Naive thymus-derived CD8-positive, alpha-beta T cell (primary cell): ENCODE measurements around the gene PTMS. TPM values are rescaled to one million over a fixed set of nuclear protein-coding genes. Genes with fewer than 3 reads are reported as not detected.
"Not testable (repeated sequence)": the region's sequence is repeated elsewhere in the genome, so short reads cannot be mapped to it uniquely, and the experiment has no call there.

ENCODE experiments used
- ATAC-seq, 2 donors: fragments of 150-1000 bp; cut with Tn5 transposase in 1 of 2; sonication (Bioruptor Pico), chemical (Tn5 transposase) in 1 of 2; 1 replicate in 1 of 2; 2 replicates in 1 of 2; pipeline ENCODE4 v1.10.0; 2021; ENCODE audit warnings: mild to moderate bottlenecking in 2 of 2, moderate library complexity in 2 of 2
- POLR2A ChIA-PET: fragments of 350-600 bp; sonication (Branson Sonifier 250); formaldehyde crosslinking; loops from one replicate; lab custom pipeline; 2021; ENCODE audit warnings: antibody characterized with exemption; lab: Charles Lee
- DNase-seq, 10 donors: peaks; one replicate each; pipeline versions ENCODE4 v3.0.0 to v3.0.0-alpha.2; 2020 to 2022
- H3K27ac Mint-ChIP-seq, 10 donors: one replicate each; pipeline ENCODE4 v1.8.0; 2020 to 2022; ENCODE audit warnings: mild to moderate bottlenecking in 10 of 10, mixed read lengths in 10 of 10, moderate library complexity in 4 of 10, inconsistent platforms in 1 of 10
- H3K27me3 Mint-ChIP-seq, 5 donors: one replicate each; pipeline ENCODE4 v1.8.0; 2021 to 2022; ENCODE audit warnings: mixed read lengths in 5 of 5
- H3K36me3 Mint-ChIP-seq, 3 donors: one replicate each; pipeline ENCODE4 v1.8.0; 2020 to 2022; ENCODE audit warnings: mixed read lengths in 3 of 3, mild to moderate bottlenecking in 2 of 3, inconsistent platforms in 1 of 3
- H3K4me1 Mint-ChIP-seq, 4 donors: one replicate each; pipeline ENCODE4 v1.8.0; 2021 to 2022; ENCODE audit warnings: mixed read lengths in 4 of 4
- H3K4me3 Mint-ChIP-seq, 10 donors: one replicate each; pipeline ENCODE4 v1.8.0; 2020 to 2022; ENCODE audit warnings: mild to moderate bottlenecking in 10 of 10, mixed read lengths in 10 of 10, moderate library complexity in 6 of 10, inconsistent platforms in 1 of 10
- H3K9me3 Mint-ChIP-seq, 9 donors: one replicate each; pipeline ENCODE4 v1.8.0; 2020 to 2022; ENCODE audit warnings: mixed read lengths in 9 of 9, mild to moderate bottlenecking in 3 of 9, inconsistent platforms in 1 of 9, moderate library complexity in 1 of 9
- polyA plus RNA-seq, 3 donors: library from polyadenylated mRNA; unstranded; fragments of 300-500 nt; fragmentation: Illumina TruSeq; gene quantifications; one replicate each; pipeline ENCODE4 v1.2.3, GENCODE V29; 2021
- total RNA-seq, 8 experiments: library from RNA in 2 of 8; stranded (reverse) in 2 of 8; gene quantifications; one replicate each; pipeline ENCODE4 v1.2.3 and lab custom pipeline; 2021 to 2026

PTMS gene
- total and polyA plus RNA-seq, 5 experiments from 2014 or later: 0.55 to 4.8 TPM; not detected in 3

DNA sequence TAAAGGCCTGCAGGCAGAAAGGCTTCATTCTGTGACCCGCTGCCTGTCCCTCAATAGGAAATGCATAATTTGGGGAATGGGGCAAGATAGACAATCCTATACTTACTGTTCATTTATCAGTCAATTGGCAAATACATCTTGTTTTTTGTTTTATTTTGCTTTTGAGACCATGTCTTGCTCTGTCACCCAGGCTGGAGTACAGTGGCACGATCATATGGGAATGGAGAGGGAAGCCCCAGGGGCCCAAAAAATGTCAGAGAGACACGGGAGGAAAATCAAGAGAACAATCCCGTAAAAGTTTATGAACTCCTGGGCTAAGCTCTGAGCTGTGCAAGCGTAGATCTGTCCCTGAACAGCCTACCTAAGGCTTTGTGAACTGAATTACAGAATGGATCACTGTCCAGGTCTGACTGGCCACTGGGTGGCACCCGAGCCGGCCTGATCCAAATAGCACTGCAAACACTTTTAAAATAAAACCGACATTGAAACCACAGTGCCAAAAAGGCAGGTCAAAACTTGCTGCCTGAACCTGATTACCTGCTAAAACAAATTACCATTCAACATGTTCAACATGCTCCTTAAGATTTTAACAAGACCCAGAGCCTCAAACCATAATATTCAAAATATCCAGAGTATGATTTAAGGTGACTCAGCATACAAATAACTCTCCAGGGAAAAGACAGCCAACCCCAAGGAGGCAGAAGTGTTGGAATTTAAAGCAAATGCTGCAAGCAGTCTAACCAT, 30.5 kb upstream of the PTMS start:
- H3K36me3 Mint-ChIP-seq: peaks cover 0 to 40% (median 4%) of the 10 kb centered on the region in 3 donors
- peak overlapping the region in 4 of 10 donors; percentile 11 to 35 (median 17) for H3K27ac Mint-ChIP-seq
- no peak overlapping the region for H3K4me3 Mint-ChIP-seq
- peaks cover 0 to 4% (median 2%) of the 10 kb centered on the region in 4 donors for H3K4me1 Mint-ChIP-seq
- no peaks in the 10 kb centered on the region for H3K27me3 Mint-ChIP-seq
- ATAC-seq (peak; percentile 43 to 61), DNase-seq (peak in 4 of 10 donors; percentile 18 to 24 (median 22))
- H3K9me3 Mint-ChIP-seq: no peaks in the 10 kb centered on the region
- POLR2A ChIA-PET: interaction anchor here (1.1 to 1.3 kb wide), 2 partner anchors 12 to 17 kb away, joined by 3 read pairs; partner anchors contain the start of genes COPS7A and MLF2

DNA sequence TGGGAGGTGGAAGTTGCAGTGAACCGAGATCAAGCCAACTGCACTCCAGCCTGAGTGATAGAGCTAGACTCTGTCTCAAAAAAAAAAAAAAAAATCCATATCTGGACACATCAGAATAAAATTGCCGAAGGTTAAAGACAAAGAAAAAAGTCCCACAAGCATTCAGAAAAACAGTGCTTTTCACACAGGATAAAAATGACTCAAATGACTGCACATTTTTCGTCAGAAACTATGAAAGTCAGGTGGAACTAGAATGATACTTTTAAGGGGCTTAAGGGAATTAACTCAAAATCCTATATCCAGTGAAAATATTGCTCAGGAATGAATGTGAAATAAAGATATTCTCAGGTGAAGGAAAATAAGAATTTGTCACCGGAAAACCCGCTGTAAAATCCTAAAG, 29.4 kb upstream of the PTMS start:
- ATAC-seq (no peak), DNase-seq (no peak)
- Mint-ChIP-seq H3K27me3 (no peaks in the 10 kb centered on the region), H3K9me3 (no peaks in the 10 kb centered on the region), H3K36me3 (peaks cover 0 to 29% (median 0%) of the 10 kb centered on the region in 3 donors), H3K4me3 (no peak overlapping the region), H3K27ac (peak overlapping the region in 1 of 10 donors; percentile 60), H3K4me1 (peaks cover 0 to 4% (median 2%) of the 10 kb centered on the region in 4 donors)
- POLR2A ChIA-PET: no interaction called here

- DNase-seq, H3K4me3 Mint-ChIP-seq, ATAC-seq, H3K36me3 Mint-ChIP-seq, H3K27me3 Mint-ChIP-seq, POLR2A ChIA-PET, H3K9me3 Mint-ChIP-seq: not testable (repeated sequence)
- Mint-ChIP-seq H3K4me1 (peaks cover 13 to 16% (median 15%) of the 10 kb centered on the region in 4 donors), H3K27ac (peak overlapping the region in 1 of 10 donors; percentile 75)
Observed at GRCh38 chr12:6742080-6742479, 24.1 kb upstream of the PTMS start.

GRCh38 chr12:6742834-6743233, 23.3 kb upstream of the PTMS start:
- no peaks in the 10 kb centered on the region for H3K9me3 Mint-ChIP-seq
- ATAC-seq (no peak), DNase-seq (no peak)
- POLR2A ChIA-PET: no interaction called here
- H3K27ac Mint-ChIP-seq: no peak overlapping the region
- peaks cover 0 to 16% (median 5%) of the 10 kb centered on the region in 3 donors for H3K36me3 Mint-ChIP-seq
- H3K4me3 Mint-ChIP-seq: no peak overlapping the region
- peaks cover 13 to 18% (median 15%) of the 10 kb centered on the region in 4 donors for H3K4me1 Mint-ChIP-seq
- H3K27me3 Mint-ChIP-seq: no peaks in the 10 kb centered on the region

GRCh38 chr12:6743300-6743699, 22.9 kb upstream of the PTMS start:
- DNase-seq, H3K9me3 Mint-ChIP-seq, H3K27me3 Mint-ChIP-seq, ATAC-seq, H3K4me3 Mint-ChIP-seq, POLR2A ChIA-PET: not testable (repeated sequence)
- Mint-ChIP-seq H3K27ac (peak overlapping the region in 2 of 10 donors; percentile 11 to 40), H3K36me3 (peaks cover 0 to 21% (median 8%) of the 10 kb centered on the region in 3 donors), H3K4me1 (peaks cover 13 to 18% (median 15%) of the 10 kb centered on the region in 4 donors)

- Mint-ChIP-seq H3K27ac (peak overlapping the region; percentile 56 to 92 (median 84)), H3K4me1 (peaks cover 13 to 20% (median 18%) of the 10 kb centered on the region in 4 donors), H3K4me3 (peak overlapping the region in 2 of 10 donors; percentile 5 to 17), H3K9me3 (no peaks in the 10 kb centered on the region), H3K27me3 (no peaks in the 10 kb centered on the region), H3K36me3 (peaks cover 0 to 46% (median 9%) of the 10 kb centered on the region in 3 donors)
- peak in 3 of 10 donors; percentile 22 to 47 (median 36) for DNase-seq
- ATAC-seq: peak; percentile 79 to 94
- POLR2A ChIA-PET: interaction anchor here (0.8 to 1.2 kb wide), 2 partner anchors 14 to 22 kb away, joined by 3 read pairs; partner anchors contain the start of gene COPS7A
Observed at GRCh38 chr12:6745741-6746525, 20.2 kb upstream of the PTMS start.

- H3K27ac Mint-ChIP-seq: peak overlapping the region in 7 of 10 donors; percentile 9 to 57 (median 45)
- peaks cover 0 to 55% (median 9%) of the 10 kb centered on the region in 3 donors for H3K36me3 Mint-ChIP-seq
- no peaks in the 10 kb centered on the region for H3K9me3 Mint-ChIP-seq
- POLR2A ChIA-PET: interaction anchor here (0.8 kb wide), 1 partner anchor 15 kb away, joined by 3 read pairs; no protein-coding TSS in a partner anchor
- H3K27me3 Mint-ChIP-seq: no peaks in the 10 kb centered on the region
- DNase-seq (no peak), ATAC-seq (no peak)
- peak overlapping the region in 1 of 10 donors; percentile 30 for H3K4me3 Mint-ChIP-seq
- H3K4me1 Mint-ChIP-seq: peaks cover 18 to 31% (median 27%) of the 10 kb centered on the region in 4 donors
Observed at GRCh38 chr12:6747216-6747615, 18.9 kb upstream of the PTMS start.

- POLR2A ChIA-PET: no interaction called here
- H3K36me3 Mint-ChIP-seq: peaks cover 0 to 55% (median 9%) of the 10 kb centered on the region in 3 donors
- H3K9me3 Mint-ChIP-seq: no peaks in the 10 kb centered on the region
- ATAC-seq: no peak
- no peak for DNase-seq
- H3K4me1 Mint-ChIP-seq: peaks cover 22 to 46% (median 37%) of the 10 kb centered on the region in 4 donors
- H3K27me3 Mint-ChIP-seq: peaks cover 0 to 2% (median 0%) of the 10 kb centered on the region in 5 donors
- peak overlapping the region in 2 of 10 donors; percentile 10 to 14 for H3K4me3 Mint-ChIP-seq
- no peak overlapping the region for H3K27ac Mint-ChIP-seq
Observed at GRCh38 chr12:6748761-6749160, 17.4 kb upstream of the PTMS start.

DNA sequence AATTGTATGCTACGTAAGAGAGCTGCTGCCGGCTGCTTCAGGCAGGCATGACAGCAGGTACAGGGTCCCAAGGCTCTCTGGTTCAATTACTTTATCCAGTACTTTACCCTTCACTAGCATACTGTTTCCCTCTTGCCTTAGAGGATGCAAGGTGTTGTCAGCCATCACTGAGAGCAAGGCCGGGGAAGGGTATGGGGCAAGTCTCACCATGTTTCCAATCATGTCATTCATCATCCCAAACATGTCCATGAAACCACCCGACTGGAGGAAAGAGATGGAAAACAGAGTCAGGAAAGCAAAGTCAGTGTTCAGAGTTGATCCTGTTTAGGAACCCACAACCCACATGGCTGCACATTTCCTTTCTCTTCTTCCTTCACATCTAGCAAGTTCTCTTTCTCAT, 15.7 kb upstream of the PTMS start:
- H3K36me3 Mint-ChIP-seq: peaks cover 0 to 55% (median 9%) of the 10 kb centered on the region in 3 donors
- DNase-seq (no peak), ATAC-seq (no peak)
- peak overlapping the region in 2 of 10 donors; percentile 26 to 45 for H3K4me3 Mint-ChIP-seq
- H3K27me3 Mint-ChIP-seq: peaks cover 0 to 2% (median 0%) of the 10 kb centered on the region in 5 donors
- H3K9me3 Mint-ChIP-seq: no peaks in the 10 kb centered on the region
- POLR2A ChIA-PET: interaction anchor here (4.2 kb wide), 1 partner anchor 26 kb away, joined by 40 read pairs; the partner anchor contains the start of gene COPS7A
- peaks cover 15 to 42% (median 32%) of the 10 kb centered on the region in 4 donors for H3K4me1 Mint-ChIP-seq
- peak overlapping the region in 4 of 10 donors; percentile 56 to 99 (median 73) for H3K27ac Mint-ChIP-seq

- H3K4me1 Mint-ChIP-seq: peaks cover 11 to 36% (median 26%) of the 10 kb centered on the region in 4 donors
- no peak for DNase-seq
- POLR2A ChIA-PET: interaction anchor here (1.6 to 4.2 kb wide), 5 partner anchors 7 to 101 kb away, joined by 4 to 40 read pairs (median 16); partner anchors contain the start of genes COPS7A and USP5
- ATAC-seq: no peak
- peak overlapping the region; percentile 84 to 100 (median 98) for H3K27ac Mint-ChIP-seq
- H3K36me3 Mint-ChIP-seq: peaks cover 0 to 48% (median 9%) of the 10 kb centered on the region in 3 donors
- H3K4me3 Mint-ChIP-seq: peak overlapping the region; percentile 92 to 98 (median 94)
- no peaks in the 10 kb centered on the region for H3K9me3 Mint-ChIP-seq
- peaks cover 0 to 2% (median 0%) of the 10 kb centered on the region in 5 donors for H3K27me3 Mint-ChIP-seq
Observed at GRCh38 chr12:6751767-6752166, 14.4 kb upstream of the PTMS start.

DNA sequence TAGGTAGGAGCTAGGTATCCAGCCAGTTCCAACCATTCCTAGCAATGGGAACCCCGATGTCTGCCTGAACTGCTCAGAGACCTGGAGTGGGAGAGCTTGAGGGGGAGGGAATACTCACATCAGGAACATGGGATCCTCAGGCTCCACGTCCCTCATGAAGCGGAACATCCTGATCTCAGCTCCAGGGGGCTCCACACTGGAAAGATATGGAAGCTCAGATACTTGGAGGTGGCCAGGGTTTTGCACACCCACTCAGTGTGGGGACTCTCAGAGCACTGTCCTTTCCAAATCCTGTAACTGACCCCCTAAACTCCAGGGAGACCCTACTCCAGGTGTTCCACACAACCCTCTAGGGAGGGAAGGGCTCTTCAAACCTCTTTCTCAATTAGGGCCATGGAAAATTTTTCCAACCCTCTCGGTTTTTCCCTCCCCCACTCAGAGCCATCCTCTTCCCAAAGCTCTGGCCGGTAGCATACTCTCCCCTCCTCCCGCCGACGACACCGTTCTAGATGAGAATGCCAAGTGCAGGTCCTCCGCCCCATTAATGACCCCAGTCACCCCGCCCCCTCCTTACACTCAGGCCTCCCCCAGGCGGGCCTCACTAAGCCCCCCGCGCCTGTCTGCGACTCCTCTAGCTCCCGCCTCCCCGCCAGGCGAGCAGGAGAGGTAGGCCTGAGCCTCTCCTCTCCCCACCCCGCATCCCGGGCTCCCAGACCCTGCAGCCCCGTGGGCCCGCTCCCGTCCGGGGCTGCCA, 13.8 kb upstream of the PTMS start:
- Mint-ChIP-seq H3K27me3 (peaks cover 0 to 2% (median 0%) of the 10 kb centered on the region in 5 donors), H3K9me3 (no peaks in the 10 kb centered on the region), H3K4me1 (peaks cover 11 to 36% (median 24%) of the 10 kb centered on the region in 4 donors), H3K27ac (peak overlapping the region; percentile 84 to 100 (median 98)), H3K4me3 (peak overlapping the region; percentile 92 to 98 (median 94)), H3K36me3 (peaks cover 0 to 43% (median 9%) of the 10 kb centered on the region in 3 donors)
- POLR2A ChIA-PET: interaction anchor here (0.5 to 4.2 kb wide), 30 partner anchors 8 to 356 kb away, joined by 3 to 40 read pairs (median 5); partner anchors contain the start of genes C12orf57, CD4, COPS7A and GAPDH
- DNase-seq (peak in 5 of 10 donors; percentile 26 to 75 (median 37)), ATAC-seq (no peak)
